Fibroblast of lung (primary cell): Measurements from ENCODE around the gene GNB5. TPM values are rescaled to one million over a fixed set of nuclear protein-coding genes. Genes with fewer than 3 reads are reported as not detected.
A peak's percentile ranks its signal among the peaks of the same experiment; 100 is the strongest.

ENCODE experiments used
- DNase-seq, 2 donors: peaks; one replicate each; pipeline versions ENCODE4 v3.0.0 to v3.0.0-alpha.2; 2010; ENCODE audit warnings: low read depth in 2 of 2
- H2AFZ ChIP-seq: 2 replicates; pipeline ENCODE4 v1.5.1; 2012; ENCODE audit warnings: low read length, control low read depth, inconsistent platforms
- H3K27ac ChIP-seq: 2 replicates; pipeline ENCODE4 v1.5.1; 2011; ENCODE audit warnings: low read length, control low read depth; ENCODE audit not compliant: insufficient read depth
- H3K27me3 ChIP-seq: 2 replicates; pipeline ENCODE4 v1.5.1; 2011; ENCODE audit warnings: mild to moderate bottlenecking, low read length; ENCODE audit not compliant: control insufficient read depth, insufficient read depth
- H3K36me3 ChIP-seq: 2 replicates; pipeline ENCODE4 v1.5.1; 2011; ENCODE audit warnings: low read length; ENCODE audit not compliant: control insufficient read depth, insufficient read depth
- H3K4me1 ChIP-seq: 2 replicates; pipeline ENCODE4 v1.5.1; 2011; ENCODE audit warnings: low read length; ENCODE audit not compliant: control insufficient read depth, insufficient read depth; ENCODE audit errors: extremely low read depth
- H3K4me2 ChIP-seq: 2 replicates; pipeline ENCODE4 v1.5.1; 2011; ENCODE audit warnings: low read length, control low read depth; ENCODE audit not compliant: insufficient read depth; ENCODE audit errors: extremely low read depth
- H3K4me3 ChIP-seq, 4 experiments: fragments of 200-600 bp in 1 of 4; sonication (generic) in 1 of 4; replicated peaks in 1 of 4; 2 replicates each; pipeline ENCODE4 v1.5.1; 2011 to 2016; ENCODE audit warnings: low read length in 4 of 4, low read depth in 3 of 4, mild to moderate bottlenecking in 3 of 4, control low read depth in 2 of 4, inconsistent platforms in 1 of 4, mixed read lengths in 1 of 4; ENCODE audit not compliant: insufficient read depth in 1 of 4; ENCODE audit errors: control extremely low read depth in 1 of 4
- H3K79me2 ChIP-seq: 2 replicates; pipeline ENCODE4 v1.5.1; 2012; ENCODE audit warnings: mild to moderate bottlenecking, low read length, inconsistent platforms; ENCODE audit not compliant: control insufficient read depth, insufficient read depth
- H3K9ac ChIP-seq: 2 replicates; pipeline ENCODE4 v1.5.1; 2011; ENCODE audit warnings: mild to moderate bottlenecking, low read length, control low read depth; ENCODE audit not compliant: insufficient read depth
- H3K9me3 ChIP-seq: 2 replicates; pipeline ENCODE4 v1.5.1; 2012; ENCODE audit warnings: low read depth, low read length; ENCODE audit not compliant: control insufficient read depth, insufficient read depth
- H4K20me1 ChIP-seq: 2 replicates; pipeline ENCODE4 v1.5.1; 2011; ENCODE audit warnings: low read length; ENCODE audit not compliant: control insufficient read depth, insufficient read depth; ENCODE audit errors: extremely low read depth
- CTCF ChIP-seq, 2 donors: IDR thresholded peaks in 1 of 2; conservative IDR thresholded peaks in 1 of 2; 1 replicate in 1 of 2; 2 replicates in 1 of 2; pipeline ENCODE4 v1.5.1; 2011 to 2012; ENCODE audit warnings: low read length in 2 of 2, control low read depth in 1 of 2, inconsistent platforms in 1 of 2, low read depth in 1 of 2, mild to moderate bottlenecking in 1 of 2
- EZH2 ChIP-seq: IDR thresholded peaks from 2 replicates; pipeline ENCODE4 v1.5.1; 2012; ENCODE audit warnings: low read length, control low read depth, mild to moderate bottlenecking; ENCODE audit errors: missing control alignments
- polyA plus RNA-seq, 2 donors: library from polyadenylated mRNA; depleted of rRNA in 1 of 2; stranded (reverse) in 1 of 2; unstranded in 1 of 2; fragments of >200 nt; gene quantifications; 2 replicates each; pipeline ENCODE4 v1.2.1, GENCODE V29; 2011 to 2012; ENCODE audit warnings: missing spikeins in 1 of 2
- total RNA-seq: library from RNA; depleted of rRNA; stranded (reverse); fragments of >200 nt; gene quantifications from 2 replicates; pipeline ENCODE4 v1.2.1, GENCODE V29; 2014

The GNB5 gene
- total and polyA plus RNA-seq, 2 donors (not counting 1 experiment from before 2014, with no cell fraction given), result 44.0 to 52.2 TPM

- Histone ChIP-seq H3K4me2 (no peak overlapping the region), H3K4me3 (no peak overlapping the region), H3K4me1 (no peaks in the 10 kb centered on the region), H3K27ac (no peak overlapping the region), H3K9me3 (no peaks in the 10 kb centered on the region), H4K20me1 (no peaks in the 10 kb centered on the region), H3K79me2 (no peaks in the 10 kb centered on the region), H3K9ac (no peak overlapping the region), H3K27me3 (no peaks in the 10 kb centered on the region), H3K36me3 (no peaks in the 10 kb centered on the region), H2AFZ (no peak overlapping the region)
- TF ChIP-seq EZH2, result no peak
- TF ChIP-seq CTCF (conservative IDR thresholded peaks at IDR 0.05 in 1 of 2, IDR thresholded peaks at IDR 0.05 in 1 of 2; ENCODE audit: low read depth in 1 of 2, low read length in 2 of 2), result no peak
- DNase-seq, result no peak
These were observed 121.6 kb downstream of the GNB5 start for GRCh38 chr15:52069559-52069958.

DNA sequence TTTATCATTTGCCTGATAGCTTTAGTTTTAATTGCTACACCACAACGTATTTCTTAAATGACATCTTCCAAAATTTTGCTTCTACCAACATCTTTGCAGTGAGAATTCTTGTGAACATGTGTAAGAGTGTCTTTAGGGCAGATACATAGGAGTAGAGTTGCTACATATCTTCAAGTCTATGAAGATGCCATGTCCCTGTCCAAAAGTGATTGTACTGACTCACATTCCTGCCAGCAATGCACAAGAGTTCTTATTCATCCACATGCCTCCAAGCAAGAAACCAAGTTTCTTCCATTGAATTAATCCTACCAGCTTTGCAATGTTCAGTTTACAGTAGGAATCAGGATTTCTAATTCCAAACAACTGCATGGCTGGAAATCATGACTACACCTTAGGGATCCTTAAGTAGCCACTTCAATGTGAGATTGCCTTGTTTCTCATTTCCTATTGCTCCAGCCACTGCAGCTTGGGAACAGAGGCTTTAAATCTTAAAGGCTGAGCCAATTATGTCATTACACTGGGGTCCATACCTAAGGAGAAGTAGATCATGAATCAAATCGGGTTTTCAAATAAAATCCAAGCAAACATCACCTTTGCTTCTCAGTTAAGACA is 123.1 kb downstream of the GNB5 start:
- peak in 1 of 2 donors; percentile 25 for DNase-seq
- peaks cover 2% of the 10 kb centered on the region for H4K20me1 ChIP-seq

DNA sequence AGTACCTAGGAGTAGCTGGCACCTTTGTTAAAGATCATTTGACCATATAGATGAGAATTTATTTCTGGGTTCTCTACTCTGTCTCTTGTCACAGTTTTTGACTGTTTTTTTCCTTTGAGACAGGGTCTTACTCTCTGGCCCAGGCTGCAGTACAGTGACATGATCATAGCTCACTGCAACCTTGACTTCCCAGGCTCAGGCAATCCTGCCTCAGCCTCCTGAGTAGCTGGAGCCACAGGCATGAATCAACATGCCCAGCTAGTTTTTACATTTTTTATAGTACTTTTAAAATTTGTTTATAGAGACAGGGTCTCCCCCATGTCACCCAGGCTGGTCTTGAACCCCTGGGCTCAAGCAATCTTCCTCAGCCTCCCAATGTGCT is 123.7 kb downstream of the GNB5 start:
- peaks cover 2% of the 10 kb centered on the region for H4K20me1 ChIP-seq
- H3K79me2 ChIP-seq, result no peaks in the 10 kb centered on the region
- H3K4me1 ChIP-seq, result no peaks in the 10 kb centered on the region
- no peaks in the 10 kb centered on the region for H3K27me3 ChIP-seq
- no peaks in the 10 kb centered on the region for H3K9me3 ChIP-seq
- H3K27ac ChIP-seq, result no peak overlapping the region
- DNase-seq, result no peak
- no peaks in the 10 kb centered on the region for H3K36me3 ChIP-seq
- no peak overlapping the region for H3K9ac ChIP-seq
- no peak overlapping the region for H3K4me2 ChIP-seq
- no peak overlapping the region for H3K4me3 ChIP-seq
- no peak for TF ChIP-seq CTCF (conservative IDR thresholded peaks at IDR 0.05 in 1 of 2, IDR thresholded peaks at IDR 0.05 in 1 of 2; ENCODE audit: low read depth in 1 of 2, low read length in 2 of 2)
- TF ChIP-seq EZH2, result no peak
- no peak overlapping the region for H2AFZ ChIP-seq

More for the DNA sequence above, 123.1 kb downstream of the GNB5 start:
- no peak overlapping the region for H3K4me3 ChIP-seq
- no peaks in the 10 kb centered on the region for H3K36me3 ChIP-seq
- H3K9me3 ChIP-seq, result no peaks in the 10 kb centered on the region
- H3K79me2 ChIP-seq, result no peaks in the 10 kb centered on the region
- TF ChIP-seq EZH2 (no peak), CTCF (conservative IDR thresholded peaks at IDR 0.05 in 1 of 2, IDR thresholded peaks at IDR 0.05 in 1 of 2; ENCODE audit: low read depth in 1 of 2, low read length in 2 of 2) (no peak)
- no peak overlapping the region for H2AFZ ChIP-seq
- H3K9ac ChIP-seq, result no peak overlapping the region
- no peaks in the 10 kb centered on the region for H3K27me3 ChIP-seq
- no peak overlapping the region for H3K4me2 ChIP-seq
- H3K27ac ChIP-seq, result no peak overlapping the region
- no peaks in the 10 kb centered on the region for H3K4me1 ChIP-seq
